Suprapubic skin (tissue), 4 donors: ENCODE data around the gene SHQ1.
A peak's percentile ranks its signal among the peaks of the same experiment; 100 is the strongest.

Experiments used
- EP300 ChIP-seq: sonication (generic); formaldehyde crosslinking; IDR thresholded peaks from one replicate; pipeline ENCODE4 v1.6.1; 2017; ENCODE audit warnings: antibody characterized with exemption
- POLR2A ChIP-seq, 2 donors: fragments of 450-650 bp; IDR thresholded peaks; one replicate each; pipeline ENCODE4 v1.6.1; 2017; ENCODE audit warnings: antibody characterized with exemption in 2 of 2, mild to moderate bottlenecking in 2 of 2, moderate library complexity in 2 of 2
- POLR2AphosphoS5 ChIP-seq, 3 donors: sonication (generic); formaldehyde crosslinking; IDR thresholded peaks; one replicate each; pipeline ENCODE4 v1.6.1; 2017; ENCODE audit warnings: antibody characterized with exemption in 3 of 3
- TF ChIP-seq, protein P1 (sequence below), 2 donors: fragments of 200-600 bp in 1 of 2; fragments of 450-650 bp in 1 of 2; sonication (generic) in 1 of 2; IDR thresholded peaks; one replicate each; pipeline ENCODE4 v1.5.1; 2016 to 2019; ENCODE audit warnings: antibody characterized with exemption in 2 of 2, mild to moderate bottlenecking in 1 of 2, moderate library complexity in 1 of 2

DNA sequence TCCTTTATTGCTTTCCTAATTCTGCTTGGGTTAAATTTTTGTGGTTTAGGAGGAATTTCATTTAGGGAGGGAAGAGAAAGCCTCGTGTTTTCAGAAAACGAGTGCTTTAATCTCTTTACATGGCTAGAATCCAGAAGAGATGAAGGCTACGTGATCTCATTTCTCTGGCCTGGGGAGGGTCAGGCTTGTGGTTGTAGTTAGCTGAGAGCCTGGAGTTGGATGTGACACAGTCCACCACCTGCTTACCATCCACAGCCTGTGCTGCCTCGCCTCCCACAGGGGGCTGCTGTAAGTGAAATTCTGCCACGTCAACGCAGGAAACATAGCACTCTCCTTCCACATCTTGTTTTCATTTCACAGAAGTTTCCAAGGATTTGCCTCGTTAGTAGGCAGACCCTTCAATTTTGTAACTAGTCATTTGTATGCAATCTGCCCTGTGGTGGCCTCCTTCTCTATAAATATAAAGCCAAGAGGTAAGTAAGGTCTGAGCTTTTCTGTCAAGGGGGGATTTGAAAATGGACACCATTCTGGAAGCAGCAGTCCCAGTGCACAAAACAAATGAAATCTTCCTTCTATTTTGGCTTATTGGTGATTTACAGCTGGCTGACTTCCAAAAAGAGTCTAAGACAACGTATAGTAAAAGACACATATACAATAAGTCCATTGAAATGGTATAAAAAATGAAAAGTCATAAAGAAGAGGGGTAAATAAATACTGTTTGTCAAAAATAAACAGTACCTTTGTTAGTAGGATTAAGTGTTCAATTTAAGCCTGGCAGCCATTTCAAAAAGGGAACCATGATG is 43.0 kb upstream of the SHQ1 start:
- peak in 1 of 3 donors; percentile 2 for TF ChIP-seq POLR2AphosphoS5 (IDR thresholded peaks at IDR 0.05)
- TF ChIP-seq, protein P1, sequence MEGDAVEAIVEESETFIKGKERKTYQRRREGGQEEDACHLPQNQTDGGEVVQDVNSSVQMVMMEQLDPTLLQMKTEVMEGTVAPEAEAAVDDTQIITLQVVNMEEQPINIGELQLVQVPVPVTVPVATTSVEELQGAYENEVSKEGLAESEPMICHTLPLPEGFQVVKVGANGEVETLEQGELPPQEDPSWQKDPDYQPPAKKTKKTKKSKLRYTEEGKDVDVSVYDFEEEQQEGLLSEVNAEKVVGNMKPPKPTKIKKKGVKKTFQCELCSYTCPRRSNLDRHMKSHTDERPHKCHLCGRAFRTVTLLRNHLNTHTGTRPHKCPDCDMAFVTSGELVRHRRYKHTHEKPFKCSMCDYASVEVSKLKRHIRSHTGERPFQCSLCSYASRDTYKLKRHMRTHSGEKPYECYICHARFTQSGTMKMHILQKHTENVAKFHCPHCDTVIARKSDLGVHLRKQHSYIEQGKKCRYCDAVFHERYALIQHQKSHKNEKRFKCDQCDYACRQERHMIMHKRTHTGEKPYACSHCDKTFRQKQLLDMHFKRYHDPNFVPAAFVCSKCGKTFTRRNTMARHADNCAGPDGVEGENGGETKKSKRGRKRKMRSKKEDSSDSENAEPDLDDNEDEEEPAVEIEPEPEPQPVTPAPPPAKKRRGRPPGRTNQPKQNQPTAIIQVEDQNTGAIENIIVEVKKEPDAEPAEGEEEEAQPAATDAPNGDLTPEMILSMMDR (IDR thresholded peaks at IDR 0.05), result no peak
- no peak for TF ChIP-seq POLR2A (IDR thresholded peaks at IDR 0.05)
- TF ChIP-seq EP300, result no peak
